ENCODE measurements around the gene PADI6.

The PADI6 gene

GRCh38 chr1:17436380-17437174, 64.6 kb downstream of the PADI6 start:
- DNase-seq (ENCODE audit: low spot score): no peak

GRCh38 chr1:17437260-17437579, 65.2 kb downstream of the PADI6 start:
- peak; percentile 20 for DNase-seq (ENCODE audit: low spot score)

GRCh38 chr1:17437580-17438317, 65.8 kb downstream of the PADI6 start:
- DNase-seq (ENCODE audit: low spot score): peak; percentile 25

- DNase-seq (ENCODE audit: low spot score): peak; percentile 51
Measured at GRCh38 chr1:17438318-17439249, 66.6 kb downstream of the PADI6 start.

GRCh38 chr1:17439250-17440073, 67.5 kb downstream of the PADI6 start, which contains the start of gene RCC2:
Gene RCC2 (minus strand): TSS chr1:17439677. CDS start chr1:17438514, 1,163 bp downstream.
- peak; percentile 73 for DNase-seq (ENCODE audit: low spot score)

GRCh38 chr1:17440074-17440826, 68.3 kb downstream of the PADI6 start:
- DNase-seq (ENCODE audit: low spot score): no peak

- no peak for DNase-seq (ENCODE audit: low spot score)
Measured at GRCh38 chr1:17440827-17441168, 68.8 kb downstream of the PADI6 start.

- DNase-seq (ENCODE audit: low spot score): no peak
Measured at GRCh38 chr1:17441265-17441992, 69.4 kb downstream of the PADI6 start.

- DNase-seq (ENCODE audit: low spot score): no peak
Measured at GRCh38 chr1:17441993-17442357, 70.0 kb downstream of the PADI6 start.

- no peak for DNase-seq (ENCODE audit: low spot score)
Measured at GRCh38 chr1:17442841-17443240, 70.8 kb downstream of the PADI6 start.

- DNase-seq (ENCODE audit: low spot score): no peak
Measured at GRCh38 chr1:17447501-17447992, 75.6 kb downstream of the PADI6 start.
